HEK293 (cell line): ENCODE results near the gene HPD.

Experiments
- CTCF ChIA-PET: fragments of 350-600 bp; formaldehyde crosslinking; extraction: SDS; loops from one replicate; lab custom pipeline; 2021; ENCODE audit warnings: antibody characterized with exemption; lab: Yijun Ruan, JAX
- POLR2A ChIA-PET: fragments of 300-600 bp; formaldehyde crosslinking; extraction: SDS; loops from one replicate; lab custom pipeline; 2020; ENCODE audit warnings: antibody characterized with exemption, inconsistent platforms; lab: Yijun Ruan, JAX
- H3K27ac ChIP-seq: fragments of 200-500 bp; sonication (Bioruptor generic); 2 replicates; pipeline ENCODE4 v1.5.1; 2014; ENCODE audit warnings: low read depth, low read length, control low read depth, inconsistent platforms; ENCODE audit errors: extremely low read depth
- H3K36me3 ChIP-seq, 2 experiments: fragments of 200-500 bp in 1 of 2; sonication (Bioruptor generic) in 1 of 2; 1 replicate in 1 of 2; 2 replicates in 1 of 2; pipeline ENCODE4 v1.5.1; 2014 to 2017; ENCODE audit warnings: inconsistent platforms in 2 of 2, low read length in 2 of 2; ENCODE audit not compliant: control insufficient read depth in 2 of 2, insufficient read depth in 1 of 2
- H3K4me1 ChIP-seq: fragments of 200-500 bp; sonication (Bioruptor generic); 2 replicates; pipeline ENCODE4 v1.5.1; 2014; ENCODE audit warnings: mild to moderate bottlenecking, low read length, inconsistent platforms; ENCODE audit not compliant: control insufficient read depth, insufficient read depth
- H3K4me3 ChIP-seq: 2 replicates; pipeline ENCODE4 v1.5.1; 2011; ENCODE audit warnings: low read depth, mild to moderate bottlenecking, control low read depth, low read length, moderate library complexity
- H3K9me3 ChIP-seq: fragments of 200-500 bp; sonication (Bioruptor generic); 2 replicates; pipeline ENCODE4 v1.5.1; 2014; ENCODE audit warnings: low read depth, low read length, inconsistent platforms; ENCODE audit not compliant: control insufficient read depth, insufficient read depth
- OVOL3 ChIP-seq: fragments of 450-650 bp; formaldehyde crosslinking; IDR thresholded peaks from 2 replicates; pipeline ENCODE4 v1.5.1; 2016; ENCODE audit warnings: missing biosample characterization, missing genetic modification characterization
- ZBTB11 ChIP-seq: fragments of 450-650 bp; formaldehyde crosslinking; conservative IDR thresholded peaks from 2 replicates; pipeline ENCODE4 v1.5.1; 2016; ENCODE audit warnings: low read depth, missing biosample characterization, missing genetic modification characterization
- ZNF24 ChIP-seq: fragments of 450-650 bp; formaldehyde crosslinking; IDR thresholded peaks from 2 replicates; pipeline ENCODE4 v1.5.1; 2016; ENCODE audit warnings: missing biosample characterization, missing genetic modification characterization
- ZNF248 ChIP-seq: fragments of 450-650 bp; formaldehyde crosslinking; IDR thresholded peaks from 2 replicates; pipeline ENCODE4 v1.5.1; 2017; ENCODE audit warnings: missing biosample characterization, missing genetic modification characterization
- ZNF26 ChIP-seq: fragments of 450-650 bp; formaldehyde crosslinking; IDR thresholded peaks from 2 replicates; pipeline ENCODE4 v1.5.1; 2016; ENCODE audit warnings: missing biosample characterization, missing genetic modification characterization
- ZNF600 ChIP-seq: fragments of 450-650 bp; formaldehyde crosslinking; IDR thresholded peaks from 2 replicates; pipeline ENCODE4 v1.5.1; 2016; ENCODE audit warnings: missing biosample characterization, missing genetic modification characterization
- ZNF660 ChIP-seq: fragments of 450-650 bp; IDR thresholded peaks from 2 replicates; pipeline ENCODE4 v1.5.1; 2018; ENCODE audit warnings: missing biosample characterization, mild to moderate bottlenecking, missing genetic modification characterization
- ZNF837 ChIP-seq: fragments of 450-650 bp; formaldehyde crosslinking; IDR thresholded peaks from 2 replicates; pipeline ENCODE4 v1.5.1; 2016; ENCODE audit warnings: missing biosample characterization, missing genetic modification characterization
- ZSCAN4 ChIP-seq: fragments of 450-650 bp; formaldehyde crosslinking; IDR thresholded peaks from 2 replicates; pipeline ENCODE4 v1.5.1; 2017; ENCODE audit warnings: missing biosample characterization, missing genetic modification characterization
- TF ChIP-seq, protein P1 (sequence below): fragments of 450-650 bp; formaldehyde crosslinking; IDR thresholded peaks from 2 replicates; pipeline ENCODE4 v1.5.1; 2016; ENCODE audit warnings: missing biosample characterization, missing genetic modification characterization
- TF ChIP-seq, protein P2 (sequence below): fragments of 450-650 bp; formaldehyde crosslinking; conservative IDR thresholded peaks from 2 replicates; pipeline ENCODE4 v1.5.1; 2016; ENCODE audit warnings: low read depth, missing biosample characterization, missing genetic modification characterization

HPD gene

DNA sequence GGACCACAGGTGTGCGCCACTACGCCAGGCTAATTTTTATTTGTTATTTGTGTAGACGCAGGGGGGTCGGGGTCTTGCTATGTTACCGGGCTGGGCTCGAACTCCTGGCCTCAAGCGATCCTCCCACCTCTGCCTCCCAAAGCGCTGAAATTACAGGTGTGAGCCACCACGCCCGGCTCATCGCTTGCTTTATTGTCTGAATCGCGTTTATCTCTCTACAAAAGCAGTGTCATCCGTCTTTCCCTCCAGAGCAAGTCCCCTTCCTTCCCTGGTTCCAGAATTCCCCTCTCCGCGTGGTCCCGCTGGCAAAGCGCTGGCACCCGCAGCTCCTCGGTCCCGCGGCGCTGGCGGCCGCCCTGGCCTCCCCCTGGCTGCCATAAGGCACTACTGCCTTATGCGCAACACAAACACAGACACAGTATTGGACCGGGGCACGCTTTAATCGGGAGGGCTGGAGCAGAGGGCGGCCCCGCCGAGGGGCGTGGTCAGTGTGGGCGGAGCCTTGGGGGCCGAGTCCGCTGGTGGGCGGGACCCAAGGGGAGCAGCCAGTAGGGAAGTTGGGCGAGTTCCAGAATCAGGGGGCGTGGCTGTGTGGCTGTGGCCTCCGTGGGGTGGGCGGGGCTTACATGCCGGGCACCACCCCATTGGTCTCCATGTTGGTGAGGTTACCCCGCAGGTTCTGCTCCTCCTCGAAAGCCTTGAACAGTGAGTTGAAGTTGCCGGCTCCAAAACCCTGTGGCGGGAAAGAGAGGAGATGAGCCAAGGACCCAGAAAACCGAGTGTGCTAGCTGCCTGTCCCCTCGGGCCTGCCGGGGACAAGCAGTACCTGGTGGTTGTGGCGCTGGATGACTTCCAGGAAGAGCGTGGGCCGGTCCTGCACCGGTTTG lies 19.3 kb downstream of the HPD start (continued):
- TF ChIP-seq, protein P1, sequence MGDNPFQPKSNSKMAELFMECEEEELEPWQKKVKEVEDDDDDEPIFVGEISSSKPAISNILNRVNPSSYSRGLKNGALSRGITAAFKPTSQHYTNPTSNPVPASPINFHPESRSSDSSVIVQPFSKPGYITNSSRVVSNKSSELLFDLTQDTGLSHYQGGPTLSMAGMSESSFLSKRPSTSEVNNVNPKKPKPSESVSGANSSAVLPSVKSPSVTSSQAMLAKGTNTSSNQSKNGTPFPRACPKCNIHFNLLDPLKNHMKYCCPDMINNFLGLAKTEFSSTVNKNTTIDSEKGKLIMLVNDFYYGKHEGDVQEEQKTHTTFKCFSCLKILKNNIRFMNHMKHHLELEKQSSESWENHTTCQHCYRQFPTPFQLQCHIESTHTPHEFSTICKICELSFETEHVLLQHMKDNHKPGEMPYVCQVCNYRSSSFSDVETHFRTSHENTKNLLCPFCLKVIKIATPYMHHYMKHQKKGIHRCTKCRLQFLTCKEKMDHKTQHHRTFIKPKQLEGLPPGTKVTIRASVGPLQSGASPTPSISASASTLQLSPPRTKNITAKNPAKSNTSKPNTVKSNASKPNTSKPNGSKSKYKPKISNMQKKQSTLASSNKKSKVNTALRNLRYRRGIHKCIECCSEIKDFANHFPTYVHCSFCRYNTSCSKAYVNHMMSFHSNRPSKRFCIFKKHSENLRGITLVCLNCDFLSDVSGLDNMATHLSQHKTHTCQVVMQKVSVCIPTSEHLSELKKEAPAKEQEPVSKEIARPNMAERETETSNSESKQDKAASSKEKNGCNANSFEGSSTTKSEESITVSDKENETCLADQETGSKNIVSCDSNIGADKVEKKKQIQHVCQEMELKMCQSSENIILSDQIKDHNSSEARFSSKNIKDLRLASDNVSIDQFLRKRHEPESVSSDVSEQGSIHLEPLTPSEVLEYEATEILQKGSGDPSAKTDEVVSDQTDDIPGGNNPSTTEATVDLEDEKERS (tag by site-specific recombination) = 0 out of 2 replicates have a peak, but pooled peaks have one; percentile 16
- TF ChIP-seq ZBTB11 (tag by site-specific recombination) = no peak
- no peak for TF ChIP-seq ZNF660 (tag by site-specific recombination)
- no peak for TF ChIP-seq ZSCAN4 (tag by site-specific recombination)
- no peak for TF ChIP-seq ZNF248 (tag by site-specific recombination)
- TF ChIP-seq, protein P2, sequence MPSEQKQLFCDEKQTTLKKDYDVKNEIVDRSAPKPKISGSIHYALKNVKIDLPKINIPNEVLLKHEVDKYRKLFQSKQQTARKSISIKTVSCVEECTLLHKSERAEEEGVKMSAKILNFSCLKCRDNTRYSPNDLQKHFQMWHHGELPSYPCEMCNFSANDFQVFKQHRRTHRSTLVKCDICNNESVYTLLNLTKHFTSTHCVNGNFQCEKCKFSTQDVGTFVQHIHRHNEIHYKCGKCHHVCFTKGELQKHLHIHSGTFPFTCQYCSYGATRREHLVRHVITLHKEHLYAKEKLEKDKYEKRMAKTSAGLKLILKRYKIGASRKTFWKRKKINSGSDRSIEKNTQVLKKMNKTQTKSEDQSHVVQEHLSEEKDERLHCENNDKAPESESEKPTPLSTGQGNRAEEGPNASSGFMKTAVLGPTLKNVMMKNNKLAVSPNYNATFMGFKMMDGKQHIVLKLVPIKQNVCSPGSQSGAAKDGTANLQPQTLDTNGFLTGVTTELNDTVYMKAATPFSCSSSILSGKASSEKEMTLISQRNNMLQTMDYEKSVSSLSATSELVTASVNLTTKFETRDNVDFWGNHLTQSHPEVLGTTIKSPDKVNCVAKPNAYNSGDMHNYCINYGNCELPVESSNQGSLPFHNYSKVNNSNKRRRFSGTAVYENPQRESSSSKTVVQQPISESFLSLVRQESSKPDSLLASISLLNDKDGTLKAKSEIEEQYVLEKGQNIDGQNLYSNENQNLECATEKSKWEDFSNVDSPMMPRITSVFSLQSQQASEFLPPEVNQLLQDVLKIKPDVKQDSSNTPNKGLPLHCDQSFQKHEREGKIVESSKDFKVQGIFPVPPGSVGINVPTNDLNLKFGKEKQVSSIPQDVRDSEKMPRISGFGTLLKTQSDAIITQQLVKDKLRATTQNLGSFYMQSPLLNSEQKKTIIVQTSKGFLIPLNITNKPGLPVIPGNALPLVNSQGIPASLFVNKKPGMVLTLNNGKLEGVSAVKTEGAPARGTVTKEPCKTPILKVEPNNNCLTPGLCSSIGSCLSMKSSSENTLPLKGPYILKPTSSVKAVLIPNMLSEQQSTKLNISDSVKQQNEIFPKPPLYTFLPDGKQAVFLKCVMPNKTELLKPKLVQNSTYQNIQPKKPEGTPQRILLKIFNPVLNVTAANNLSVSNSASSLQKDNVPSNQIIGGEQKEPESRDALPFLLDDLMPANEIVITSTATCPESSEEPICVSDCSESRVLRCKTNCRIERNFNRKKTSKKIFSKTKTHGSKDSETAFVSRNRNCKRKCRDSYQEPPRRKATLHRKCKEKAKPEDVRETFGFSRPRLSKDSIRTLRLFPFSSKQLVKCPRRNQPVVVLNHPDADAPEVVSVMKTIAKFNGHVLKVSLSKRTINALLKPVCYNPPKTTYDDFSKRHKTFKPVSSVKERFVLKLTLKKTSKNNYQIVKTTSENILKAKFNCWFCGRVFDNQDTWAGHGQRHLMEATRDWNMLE (tag by site-specific recombination) = no peak
- peak; percentile 93 for TF ChIP-seq ZNF600 (tag by site-specific recombination)

GRCh38 chr12:121838126-121838525 lies 20.5 kb downstream of the HPD start:
- Histone ChIP-seq H3K4me1 (peaks cover under 1% of the 10 kb centered on the region; the same call in 1 of the 2 replicates), H3K9me3 (no peaks in the 10 kb centered on the region), H3K4me3 (no peak overlapping the region), H3K36me3 (no peaks in the 10 kb centered on the region), H3K27ac (no peak overlapping the region)
- ChIA-PET CTCF (interaction anchor here (0.7 to 3.6 kb wide), 4 partner anchors 16 to 44 kb away, joined by 3 to 24 read pairs (median 14); partner anchors contain the start of gene RHOF), POLR2A (interaction anchor here (0.7 kb wide), 1 partner anchor 44 kb away, joined by 3 read pairs; no protein-coding TSS in a partner anchor)
- TF ChIP-seq ZNF26 (tag by site-specific recombination) = no peak
- no peak for TF ChIP-seq ZNF837 (tag by site-specific recombination)
- TF ChIP-seq OVOL3 (tag by site-specific recombination) = no peak
- TF ChIP-seq ZNF24 (tag by site-specific recombination) = no peak
